HG03558 (cell line): ENCODE data around the gene GIMAP1.

Source experiments
- ATAC-seq: cut with Tn5 transposase; IDR thresholded peaks from one replicate; pipeline ENCODE4 v1.9.1; 2021; ENCODE audit warnings: moderate number of reproducible peaks; ENCODE audit not compliant: unreplicated experiment; ENCODE audit errors: extremely low read depth

The GIMAP1 gene

DNA sequence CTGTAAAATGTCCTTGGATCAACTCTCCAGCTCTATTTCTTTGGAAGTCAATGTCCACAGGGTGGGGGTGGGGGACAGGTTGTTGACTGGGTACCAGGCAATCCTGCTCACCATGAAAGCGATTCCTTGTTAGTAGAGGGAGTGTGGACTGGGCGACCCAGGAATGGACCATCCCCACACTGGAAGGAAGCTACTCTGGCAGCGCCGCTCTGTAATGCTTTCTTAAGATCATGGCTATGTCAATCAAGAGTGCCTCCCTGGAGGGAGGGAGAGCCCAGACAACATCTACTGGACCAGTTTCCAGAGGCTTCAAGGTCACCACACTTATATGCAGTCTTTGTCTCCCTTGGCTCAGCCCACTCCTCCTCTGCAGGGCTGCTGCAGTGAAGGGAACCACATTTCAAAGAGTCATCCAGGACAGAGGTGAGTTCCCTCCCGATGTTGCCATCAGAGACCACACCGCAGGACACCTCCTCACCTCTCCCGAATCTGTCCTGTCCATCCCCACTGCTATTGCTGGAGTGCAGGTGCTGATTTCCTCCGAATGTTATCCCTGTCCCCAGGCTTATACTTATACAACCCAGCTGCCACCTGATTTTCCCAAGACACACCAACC lies 27.7 kb downstream of the GIMAP1 start:
- no peak for ATAC-seq

DNA sequence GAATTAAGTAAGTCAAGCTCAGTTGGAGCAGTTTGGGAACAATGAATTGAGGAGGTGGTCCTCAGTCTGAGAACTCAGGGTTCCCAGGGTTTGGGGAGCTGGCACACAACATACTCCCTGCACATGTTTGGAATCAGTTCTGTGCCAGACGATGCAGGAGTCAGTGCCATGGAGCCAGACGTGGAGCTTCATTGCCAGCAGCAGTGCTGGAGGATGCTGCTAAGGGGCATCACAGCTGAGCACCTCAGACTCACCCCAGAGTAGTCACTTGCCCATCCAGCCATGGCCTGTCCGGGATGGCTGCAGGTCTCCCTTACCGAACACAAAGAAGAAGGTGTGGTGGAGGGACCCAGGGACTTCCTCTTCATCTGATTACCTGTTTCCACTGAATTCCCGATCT lies 28.7 kb downstream of the GIMAP1 start:
- ATAC-seq: no peak

DNA sequence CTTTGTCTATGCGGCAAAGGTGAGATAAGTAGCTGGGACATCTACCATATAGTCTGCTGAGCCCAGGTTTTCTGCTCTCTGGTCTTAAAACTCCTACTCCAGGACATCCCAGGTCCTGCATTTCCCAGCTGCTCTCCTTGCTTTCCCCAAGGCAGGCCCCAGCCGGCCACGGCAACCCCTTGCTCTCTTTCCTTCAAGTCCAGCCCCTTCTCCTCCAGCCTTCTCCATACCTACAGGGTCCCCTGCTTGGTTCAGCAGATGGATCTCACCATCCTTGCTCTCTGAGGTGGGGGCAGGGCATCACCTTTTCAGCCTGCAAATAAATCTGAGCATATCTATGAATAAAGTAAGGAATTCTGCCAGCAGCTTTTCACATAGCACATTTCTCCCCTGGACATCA lies 29.5 kb downstream of the GIMAP1 start:
- ATAC-seq: no peak

DNA sequence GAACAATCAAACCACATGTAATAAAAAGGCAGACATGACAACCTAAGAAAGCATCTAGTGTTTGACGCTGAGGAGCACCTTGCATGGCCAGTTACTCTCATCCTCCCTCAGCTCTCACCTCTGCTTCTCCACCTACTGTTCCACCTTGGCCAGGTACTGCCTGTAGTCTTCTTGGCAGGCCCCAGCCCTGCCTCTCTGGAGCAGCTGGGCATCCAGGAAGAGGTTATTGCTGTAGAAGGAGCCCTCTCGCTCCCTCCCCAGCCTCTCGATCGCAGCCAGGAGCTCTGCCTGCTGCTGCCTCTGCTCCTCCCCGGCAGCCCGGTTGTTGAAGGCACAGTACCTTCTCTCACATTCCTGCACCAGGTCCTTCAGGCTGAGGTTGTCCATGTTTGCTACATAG lies 30.5 kb downstream of the GIMAP1 start:
- ATAC-seq: no peak

DNA sequence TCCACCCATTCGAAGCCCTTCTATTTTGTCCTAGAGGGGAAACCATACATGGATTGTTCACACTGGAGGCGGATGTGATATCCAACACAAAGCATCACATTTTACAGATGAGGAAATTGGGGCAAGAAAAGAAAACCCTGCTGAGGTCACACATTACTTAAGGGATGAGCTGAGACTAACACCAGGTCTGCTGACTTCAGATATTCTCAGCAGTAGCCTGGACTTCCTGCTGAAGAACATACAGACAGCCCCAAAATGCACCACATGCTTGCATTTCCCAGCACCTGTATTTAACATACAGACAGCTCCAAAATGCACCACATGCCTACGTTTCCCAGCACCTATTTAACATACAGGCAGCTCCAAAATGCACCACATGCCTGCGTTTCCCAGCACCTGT lies 32.0 kb downstream of the GIMAP1 start:
- no peak for ATAC-seq

DNA sequence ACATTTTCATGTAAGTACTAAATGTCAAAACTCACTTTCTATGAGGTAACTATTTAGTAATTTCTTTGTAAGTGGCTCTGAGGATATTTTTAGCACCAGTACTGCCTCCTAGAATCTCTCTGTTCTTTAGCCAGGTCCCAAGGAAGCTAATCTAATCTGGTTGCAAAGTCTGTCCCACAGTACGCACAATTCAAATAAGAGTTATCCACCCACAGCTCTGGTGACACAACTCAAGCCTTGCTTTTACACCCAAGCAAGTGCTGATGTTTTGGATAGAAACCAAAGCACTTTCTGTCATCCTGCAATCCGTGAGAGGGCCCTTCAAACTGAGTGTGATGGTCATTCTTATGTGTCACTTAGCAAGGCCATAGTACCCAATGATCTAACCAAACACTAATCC lies 35.3 kb downstream of the GIMAP1 start:
- no peak for ATAC-seq

DNA sequence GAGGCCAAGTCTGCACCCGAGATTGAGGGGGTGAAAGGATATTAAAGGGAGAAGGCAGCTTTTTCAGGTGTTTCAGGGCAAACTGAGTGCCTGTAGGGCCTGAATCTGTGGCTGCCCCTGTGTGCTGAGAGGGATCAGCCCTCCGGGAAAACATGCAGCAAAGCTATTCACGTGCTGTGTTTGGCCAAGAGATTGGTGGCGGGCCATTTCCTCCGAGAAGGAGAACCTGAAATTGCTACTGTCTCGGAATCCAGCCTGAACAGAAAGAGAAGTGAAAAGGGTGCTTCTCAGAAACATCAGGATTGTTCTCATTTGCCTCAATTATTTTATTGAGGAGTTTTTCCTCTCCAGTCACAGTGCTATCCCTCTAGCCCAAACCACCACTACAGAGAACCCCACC lies 36.8 kb downstream of the GIMAP1 start:
- no peak for ATAC-seq

DNA sequence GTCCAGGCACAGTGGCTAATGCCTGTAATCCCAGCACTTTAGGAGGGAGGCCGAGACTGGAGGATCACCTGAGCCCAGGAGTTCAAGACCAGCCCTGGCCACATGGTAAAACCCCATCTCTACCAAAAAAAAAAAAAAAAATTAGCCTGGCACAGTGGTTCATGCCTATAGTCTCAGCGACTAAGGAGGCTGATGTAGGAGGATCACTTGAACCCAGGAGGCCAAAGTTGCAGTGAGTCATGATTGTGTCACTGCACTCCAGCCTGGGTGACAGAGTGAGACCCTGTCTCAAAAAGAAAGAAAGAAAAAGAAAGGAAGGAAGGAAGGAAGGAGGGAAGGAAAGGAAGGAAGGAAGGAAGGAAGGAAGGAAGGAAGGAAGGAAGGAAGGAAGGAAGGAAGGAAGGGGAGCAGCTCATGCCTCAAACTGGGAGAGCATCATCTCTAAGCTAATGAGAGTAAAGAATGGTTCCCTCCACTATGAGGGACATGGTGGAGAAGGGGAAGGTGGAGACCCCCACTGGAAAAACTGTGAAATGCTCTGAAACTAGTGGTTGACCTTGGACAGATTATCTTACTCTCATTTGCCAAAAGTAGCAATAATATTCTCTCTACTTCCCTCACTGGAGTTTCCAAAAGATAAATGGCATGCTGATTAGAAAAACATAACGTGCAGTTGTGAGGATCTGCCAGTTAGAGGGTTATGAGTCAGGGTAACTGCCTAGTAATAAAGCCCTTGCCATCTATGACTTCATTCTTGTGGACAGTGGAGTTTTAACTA lies 37.6 kb downstream of the GIMAP1 start:
- ATAC-seq: no peak

DNA sequence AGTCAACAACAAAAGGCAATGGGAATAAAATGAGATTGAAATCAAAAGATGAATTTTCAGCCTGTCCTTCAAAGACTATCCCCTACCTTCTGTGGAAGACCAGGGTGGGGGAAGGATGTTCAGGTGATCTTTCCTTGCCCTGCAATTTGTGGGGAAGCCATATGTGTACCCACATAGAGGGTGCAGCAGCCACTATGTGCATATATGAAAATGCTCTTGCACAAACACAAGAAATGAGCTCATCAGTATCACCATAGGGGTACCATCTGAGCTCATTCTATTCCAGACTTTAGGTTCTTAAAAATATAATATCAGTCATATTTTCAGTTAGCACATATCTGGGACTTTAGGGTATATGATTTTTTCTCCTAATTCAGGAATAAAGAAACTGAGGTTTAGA lies 38.5 kb downstream of the GIMAP1 start:
- ATAC-seq: no peak

DNA sequence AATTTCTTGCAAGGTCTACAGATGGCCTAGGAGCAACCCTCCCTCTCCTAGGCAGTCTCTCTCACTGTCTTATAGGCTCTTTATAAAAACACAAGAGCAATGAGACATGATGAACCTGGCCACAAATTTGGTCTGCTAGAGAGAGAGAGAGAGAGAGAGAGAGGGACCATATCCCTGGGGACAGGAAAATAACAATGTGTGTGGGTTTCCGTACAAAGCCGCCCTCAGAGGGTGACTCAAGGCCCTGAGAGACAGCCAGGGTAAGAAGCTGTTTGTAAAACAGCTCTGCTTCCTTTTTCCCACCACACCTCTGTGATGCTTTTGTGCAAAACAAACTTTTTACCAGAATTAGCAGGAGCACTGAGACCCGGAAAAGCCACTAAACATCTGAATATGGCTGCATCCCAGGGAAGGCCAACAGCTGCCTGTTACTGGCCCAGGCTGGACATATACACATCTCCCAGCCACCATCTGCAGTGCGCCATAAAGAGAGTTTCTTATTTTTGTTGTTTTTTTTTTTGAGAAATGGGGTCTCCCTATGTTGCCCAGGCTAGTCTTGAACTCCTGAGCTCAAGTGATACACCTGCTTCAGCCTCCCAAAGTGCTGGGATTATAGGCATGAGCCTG lies 39.2 kb downstream of the GIMAP1 start:
- no peak for ATAC-seq

DNA sequence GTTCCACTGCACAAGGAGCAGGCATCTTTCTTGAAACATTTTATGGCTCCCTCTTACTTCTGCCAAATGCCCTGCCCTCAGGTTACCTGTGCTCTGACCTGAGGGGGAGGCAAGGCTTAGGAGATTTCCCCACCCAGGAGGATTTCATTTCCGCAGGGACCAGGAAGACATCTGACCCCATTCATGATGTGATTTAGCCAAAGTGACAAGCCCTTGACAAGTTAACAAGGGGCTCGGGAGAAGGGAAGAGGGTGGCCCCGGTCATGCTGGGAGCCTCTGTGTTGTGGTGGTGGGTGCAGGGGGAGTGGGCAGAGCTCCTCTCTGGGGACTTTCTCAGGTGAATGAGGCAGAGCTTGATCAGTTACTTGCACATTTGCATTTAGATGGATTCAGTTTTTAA lies 39.8 kb downstream of the GIMAP1 start:
- ATAC-seq: no peak

DNA sequence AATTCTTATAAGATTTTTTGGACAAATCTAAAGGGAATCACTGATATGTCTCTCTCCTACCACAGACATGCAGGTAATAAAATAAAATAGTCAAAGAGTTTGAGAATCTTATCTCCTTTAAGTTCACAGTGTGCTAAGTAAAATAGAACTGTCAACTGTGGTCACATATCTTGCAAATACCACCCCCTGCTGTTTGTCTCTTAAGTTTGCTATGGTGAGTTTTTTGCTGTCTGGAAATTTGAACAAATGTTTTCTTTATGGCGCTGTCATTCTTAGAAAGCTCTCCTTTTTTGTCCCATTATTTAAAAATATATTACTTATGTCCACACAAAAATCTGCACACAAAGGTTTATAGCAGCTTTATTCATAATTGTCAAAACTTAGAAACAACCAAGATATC lies 40.4 kb downstream of the GIMAP1 start:
- no peak for ATAC-seq

DNA sequence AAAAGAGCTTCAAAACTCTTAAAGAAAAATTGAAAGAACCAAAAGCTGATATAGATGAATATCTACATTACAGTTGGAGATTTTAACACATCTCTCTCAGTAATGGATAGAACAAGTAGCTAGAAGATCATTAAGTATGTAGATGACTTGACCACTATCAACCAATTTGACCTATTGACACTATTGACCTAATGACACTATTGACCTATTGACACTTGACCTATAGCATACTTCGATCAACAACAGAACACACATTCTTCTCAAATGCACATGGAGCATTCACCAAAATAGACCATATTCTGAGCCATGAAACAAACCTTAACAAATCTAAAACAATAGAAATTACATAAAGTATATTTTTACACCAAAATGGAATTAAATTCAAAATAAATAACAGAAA lies 43.1 kb downstream of the GIMAP1 start:
- no peak for ATAC-seq

DNA sequence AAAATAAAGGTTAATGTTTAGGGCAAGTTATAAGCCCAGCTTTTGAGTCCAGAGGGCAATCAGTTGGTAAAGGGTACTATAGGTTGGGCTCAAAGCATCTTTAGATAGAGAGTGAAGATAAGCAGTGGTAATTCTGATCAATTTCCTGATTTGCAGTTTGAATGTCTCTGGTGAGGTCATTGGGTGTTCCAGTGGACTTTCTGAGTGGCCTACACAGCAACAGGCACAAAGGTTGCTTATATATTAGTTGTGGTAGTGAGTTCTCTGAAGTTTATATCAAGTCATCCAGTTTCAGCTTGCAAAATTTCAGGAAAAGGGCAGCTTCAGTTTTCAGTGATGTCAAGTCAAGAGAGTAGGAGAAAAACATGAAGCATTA lies 49.9 kb downstream of the GIMAP1 start:
- no peak for ATAC-seq

DNA sequence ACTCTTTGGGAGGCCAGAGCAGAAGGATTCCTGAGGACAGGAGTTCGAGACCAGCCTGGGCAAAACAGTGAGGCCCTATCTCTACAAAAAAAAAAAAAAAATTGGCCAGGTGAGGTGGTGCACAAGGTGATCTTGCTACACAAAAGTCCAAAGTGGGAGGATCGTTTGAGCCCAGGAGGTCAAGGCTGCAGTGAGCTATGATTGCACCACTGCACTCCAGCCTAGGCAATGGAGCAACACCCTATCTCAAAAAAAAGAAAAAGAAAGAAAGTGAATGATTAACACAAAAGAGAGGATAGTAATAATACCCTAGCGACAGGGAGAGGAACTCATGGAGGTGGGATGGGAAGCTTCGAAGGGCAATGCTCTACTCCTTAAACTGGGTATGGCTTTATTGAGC lies 53.4 kb downstream of the GIMAP1 start:
- no peak for ATAC-seq
